Measurements from ENCODE around the gene PTPRZ1.

DNA sequence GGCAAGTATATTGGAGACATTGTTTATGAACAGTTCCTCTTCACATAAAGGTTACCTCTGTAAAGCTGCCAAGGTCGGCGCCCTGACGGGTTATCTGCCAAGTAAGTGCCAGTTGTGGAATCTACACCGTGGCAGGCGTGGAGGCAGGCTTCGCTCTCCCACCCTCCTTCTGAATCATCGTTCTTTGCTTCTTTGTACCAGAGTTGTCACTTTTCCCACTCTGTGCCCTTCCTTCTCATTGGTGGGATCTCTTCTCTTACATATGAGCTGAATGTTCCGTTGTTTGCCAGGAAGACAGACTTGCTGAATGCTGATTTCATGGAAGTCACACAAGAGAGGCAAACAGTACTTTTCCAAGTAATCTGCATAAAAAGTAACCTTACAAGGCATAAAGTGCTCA, 40.6 kb upstream of the PTPRZ1 start:
- TF ChIP-seq TAF1 (IDR thresholded peaks at IDR 0.05; ENCODE audit: low read depth, low read length) (no peak), POLR2A (IDR thresholded peaks at IDR 0.05; ENCODE audit: low read depth, low read length) (no peak), POU2F2 (IDR thresholded peaks at IDR 0.05; ENCODE audit: low read depth, low read length) (no peak), POLR2AphosphoS5 (IDR thresholded peaks at IDR 0.05; ENCODE audit: low read depth, low read length) (no peak), SPI1 (IDR thresholded peaks at IDR 0.05; ENCODE audit: low read depth, low read length) (no peak)

Measured in GM12891 (cell line).